ENCODE results near the gene FBXO34. TPM values are rescaled to one million over a fixed set of nuclear protein-coding genes. Genes with fewer than 3 reads are reported as not detected.
A peak's percentile ranks its signal among the peaks of the same experiment; 100 is the strongest.

Gene FBXO34
- total and polyA plus RNA-seq, 2 of the 13 experiments (the other 11 are each of a cell fraction or from before 2014, with no cell fraction given) = 8.8 to 13.5 TPM

DNA sequence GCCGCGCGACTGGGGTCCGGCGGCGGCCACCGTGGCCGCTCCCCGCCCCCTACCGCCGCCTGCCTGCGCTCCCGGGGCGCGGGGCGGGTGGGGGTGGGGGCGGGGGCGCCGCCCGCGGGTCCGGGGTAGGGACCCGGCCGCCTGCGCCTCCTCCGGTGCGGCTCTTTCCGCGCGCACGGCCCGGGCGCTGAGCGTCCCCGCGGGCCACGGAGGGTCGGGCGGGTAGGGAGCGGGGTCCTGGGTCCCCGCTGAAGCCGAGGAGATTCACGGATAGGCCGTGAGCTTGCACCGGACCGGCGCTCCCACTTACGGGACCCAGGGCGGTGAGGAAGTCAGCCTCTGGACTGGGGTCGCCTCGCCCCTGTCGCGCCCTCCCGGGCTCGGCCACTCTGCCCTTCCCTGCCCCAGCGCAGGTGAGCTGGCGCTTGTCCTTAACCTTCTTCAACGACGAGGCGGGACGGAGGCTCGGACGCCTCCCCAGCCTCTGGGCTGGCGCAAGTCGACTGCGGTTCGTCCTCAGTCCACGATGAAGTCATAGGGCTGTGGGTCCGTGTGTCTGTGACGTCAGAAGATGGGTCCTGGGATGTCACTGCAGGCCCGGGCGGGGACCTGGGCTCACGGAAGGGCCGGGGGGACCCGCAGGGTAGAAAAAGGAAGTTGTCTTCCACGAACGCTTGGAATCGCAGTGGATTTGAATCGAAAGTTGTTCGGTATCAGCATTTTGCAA lies 514 bp downstream of the FBXO34 start (continued):
- TF ChIP-seq, protein P1, sequence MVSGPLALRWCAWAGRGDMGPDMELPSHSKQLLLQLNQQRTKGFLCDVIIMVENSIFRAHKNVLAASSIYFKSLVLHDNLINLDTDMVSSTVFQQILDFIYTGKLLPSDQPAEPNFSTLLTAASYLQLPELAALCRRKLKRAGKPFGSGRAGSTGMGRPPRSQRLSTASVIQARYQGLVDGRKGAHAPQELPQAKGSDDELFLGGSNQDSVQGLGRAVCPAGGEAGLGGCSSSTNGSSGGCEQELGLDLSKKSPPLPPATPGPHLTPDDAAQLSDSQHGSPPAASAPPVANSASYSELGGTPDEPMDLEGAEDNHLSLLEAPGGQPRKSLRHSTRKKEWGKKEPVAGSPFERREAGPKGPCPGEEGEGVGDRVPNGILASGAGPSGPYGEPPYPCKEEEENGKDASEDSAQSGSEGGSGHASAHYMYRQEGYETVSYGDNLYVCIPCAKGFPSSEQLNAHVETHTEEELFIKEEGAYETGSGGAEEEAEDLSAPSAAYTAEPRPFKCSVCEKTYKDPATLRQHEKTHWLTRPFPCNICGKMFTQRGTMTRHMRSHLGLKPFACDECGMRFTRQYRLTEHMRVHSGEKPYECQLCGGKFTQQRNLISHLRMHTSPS (CRISPR knock-in tag; IDR thresholded peaks at IDR 0.05; ENCODE audit: low read depth) = no peak
- TF ChIP-seq, protein P2, sequence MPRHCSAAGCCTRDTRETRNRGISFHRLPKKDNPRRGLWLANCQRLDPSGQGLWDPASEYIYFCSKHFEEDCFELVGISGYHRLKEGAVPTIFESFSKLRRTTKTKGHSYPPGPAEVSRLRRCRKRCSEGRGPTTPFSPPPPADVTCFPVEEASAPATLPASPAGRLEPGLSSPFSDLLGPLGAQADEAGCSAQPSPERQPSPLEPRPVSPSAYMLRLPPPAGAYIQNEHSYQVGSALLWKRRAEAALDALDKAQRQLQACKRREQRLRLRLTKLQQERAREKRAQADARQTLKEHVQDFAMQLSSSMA (CRISPR knock-in tag; IDR thresholded peaks at IDR 0.05) = no peak
- TF ChIP-seq EZH2 (conservative IDR thresholded peaks at IDR 0.05; ENCODE audit: low read depth, low read length) (no peak), ZFY (CRISPR knock-in tag; IDR thresholded peaks at IDR 0.05) (peak; percentile 59; the same call in 1 of the 2 replicates), NFE2 (CRISPR knock-in tag; IDR thresholded peaks at IDR 0.05) (no peak), PHF20 (CRISPR knock-in tag; IDR thresholded peaks at IDR 0.05) (no peak), SMYD3 (CRISPR knock-in tag; IDR thresholded peaks at IDR 0.05) (no peak), ZNF260 (CRISPR knock-in tag; IDR thresholded peaks at IDR 0.05; ENCODE audit: borderline replicate concordance, low read depth) (no peak), ZBTB3 (CRISPR knock-in tag; IDR thresholded peaks at IDR 0.05; ENCODE audit: borderline replicate concordance, low read depth) (no peak), BORCS8-MEF2B (CRISPR knock-in tag; IDR thresholded peaks at IDR 0.05) (no peak), ZNF17 (CRISPR knock-in tag; IDR thresholded peaks at IDR 0.05) (no peak)
- TF ChIP-seq, protein P3, sequence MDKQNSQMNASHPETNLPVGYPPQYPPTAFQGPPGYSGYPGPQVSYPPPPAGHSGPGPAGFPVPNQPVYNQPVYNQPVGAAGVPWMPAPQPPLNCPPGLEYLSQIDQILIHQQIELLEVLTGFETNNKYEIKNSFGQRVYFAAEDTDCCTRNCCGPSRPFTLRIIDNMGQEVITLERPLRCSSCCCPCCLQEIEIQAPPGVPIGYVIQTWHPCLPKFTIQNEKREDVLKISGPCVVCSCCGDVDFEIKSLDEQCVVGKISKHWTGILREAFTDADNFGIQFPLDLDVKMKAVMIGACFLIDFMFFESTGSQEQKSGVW (CRISPR knock-in tag; IDR thresholded peaks at IDR 0.05; ENCODE audit: borderline replicate concordance) = no peak
- TF ChIP-seq, protein P4, sequence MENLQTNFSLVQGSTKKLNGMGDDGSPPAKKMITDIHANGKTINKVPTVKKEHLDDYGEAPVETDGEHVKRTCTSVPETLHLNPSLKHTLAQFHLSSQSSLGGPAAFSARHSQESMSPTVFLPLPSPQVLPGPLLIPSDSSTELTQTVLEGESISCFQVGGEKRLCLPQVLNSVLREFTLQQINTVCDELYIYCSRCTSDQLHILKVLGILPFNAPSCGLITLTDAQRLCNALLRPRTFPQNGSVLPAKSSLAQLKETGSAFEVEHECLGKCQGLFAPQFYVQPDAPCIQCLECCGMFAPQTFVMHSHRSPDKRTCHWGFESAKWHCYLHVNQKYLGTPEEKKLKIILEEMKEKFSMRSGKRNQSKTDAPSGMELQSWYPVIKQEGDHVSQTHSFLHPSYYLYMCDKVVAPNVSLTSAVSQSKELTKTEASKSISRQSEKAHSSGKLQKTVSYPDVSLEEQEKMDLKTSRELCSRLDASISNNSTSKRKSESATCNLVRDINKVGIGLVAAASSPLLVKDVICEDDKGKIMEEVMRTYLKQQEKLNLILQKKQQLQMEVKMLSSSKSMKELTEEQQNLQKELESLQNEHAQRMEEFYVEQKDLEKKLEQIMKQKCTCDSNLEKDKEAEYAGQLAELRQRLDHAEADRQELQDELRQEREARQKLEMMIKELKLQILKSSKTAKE (CRISPR knock-in tag; IDR thresholded peaks at IDR 0.05; ENCODE audit: borderline replicate concordance) = no peak; the same call in 1 of the 2 replicates
- TF ChIP-seq, protein P5, sequence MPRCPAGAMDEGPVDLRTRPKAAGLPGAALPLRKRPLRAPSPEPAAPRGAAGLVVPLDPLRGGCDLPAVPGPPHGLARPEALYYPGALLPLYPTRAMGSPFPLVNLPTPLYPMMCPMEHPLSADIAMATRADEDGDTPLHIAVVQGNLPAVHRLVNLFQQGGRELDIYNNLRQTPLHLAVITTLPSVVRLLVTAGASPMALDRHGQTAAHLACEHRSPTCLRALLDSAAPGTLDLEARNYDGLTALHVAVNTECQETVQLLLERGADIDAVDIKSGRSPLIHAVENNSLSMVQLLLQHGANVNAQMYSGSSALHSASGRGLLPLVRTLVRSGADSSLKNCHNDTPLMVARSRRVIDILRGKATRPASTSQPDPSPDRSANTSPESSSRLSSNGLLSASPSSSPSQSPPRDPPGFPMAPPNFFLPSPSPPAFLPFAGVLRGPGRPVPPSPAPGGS (CRISPR knock-in tag; IDR thresholded peaks at IDR 0.05) = no peak
- TF ChIP-seq, protein P6, sequence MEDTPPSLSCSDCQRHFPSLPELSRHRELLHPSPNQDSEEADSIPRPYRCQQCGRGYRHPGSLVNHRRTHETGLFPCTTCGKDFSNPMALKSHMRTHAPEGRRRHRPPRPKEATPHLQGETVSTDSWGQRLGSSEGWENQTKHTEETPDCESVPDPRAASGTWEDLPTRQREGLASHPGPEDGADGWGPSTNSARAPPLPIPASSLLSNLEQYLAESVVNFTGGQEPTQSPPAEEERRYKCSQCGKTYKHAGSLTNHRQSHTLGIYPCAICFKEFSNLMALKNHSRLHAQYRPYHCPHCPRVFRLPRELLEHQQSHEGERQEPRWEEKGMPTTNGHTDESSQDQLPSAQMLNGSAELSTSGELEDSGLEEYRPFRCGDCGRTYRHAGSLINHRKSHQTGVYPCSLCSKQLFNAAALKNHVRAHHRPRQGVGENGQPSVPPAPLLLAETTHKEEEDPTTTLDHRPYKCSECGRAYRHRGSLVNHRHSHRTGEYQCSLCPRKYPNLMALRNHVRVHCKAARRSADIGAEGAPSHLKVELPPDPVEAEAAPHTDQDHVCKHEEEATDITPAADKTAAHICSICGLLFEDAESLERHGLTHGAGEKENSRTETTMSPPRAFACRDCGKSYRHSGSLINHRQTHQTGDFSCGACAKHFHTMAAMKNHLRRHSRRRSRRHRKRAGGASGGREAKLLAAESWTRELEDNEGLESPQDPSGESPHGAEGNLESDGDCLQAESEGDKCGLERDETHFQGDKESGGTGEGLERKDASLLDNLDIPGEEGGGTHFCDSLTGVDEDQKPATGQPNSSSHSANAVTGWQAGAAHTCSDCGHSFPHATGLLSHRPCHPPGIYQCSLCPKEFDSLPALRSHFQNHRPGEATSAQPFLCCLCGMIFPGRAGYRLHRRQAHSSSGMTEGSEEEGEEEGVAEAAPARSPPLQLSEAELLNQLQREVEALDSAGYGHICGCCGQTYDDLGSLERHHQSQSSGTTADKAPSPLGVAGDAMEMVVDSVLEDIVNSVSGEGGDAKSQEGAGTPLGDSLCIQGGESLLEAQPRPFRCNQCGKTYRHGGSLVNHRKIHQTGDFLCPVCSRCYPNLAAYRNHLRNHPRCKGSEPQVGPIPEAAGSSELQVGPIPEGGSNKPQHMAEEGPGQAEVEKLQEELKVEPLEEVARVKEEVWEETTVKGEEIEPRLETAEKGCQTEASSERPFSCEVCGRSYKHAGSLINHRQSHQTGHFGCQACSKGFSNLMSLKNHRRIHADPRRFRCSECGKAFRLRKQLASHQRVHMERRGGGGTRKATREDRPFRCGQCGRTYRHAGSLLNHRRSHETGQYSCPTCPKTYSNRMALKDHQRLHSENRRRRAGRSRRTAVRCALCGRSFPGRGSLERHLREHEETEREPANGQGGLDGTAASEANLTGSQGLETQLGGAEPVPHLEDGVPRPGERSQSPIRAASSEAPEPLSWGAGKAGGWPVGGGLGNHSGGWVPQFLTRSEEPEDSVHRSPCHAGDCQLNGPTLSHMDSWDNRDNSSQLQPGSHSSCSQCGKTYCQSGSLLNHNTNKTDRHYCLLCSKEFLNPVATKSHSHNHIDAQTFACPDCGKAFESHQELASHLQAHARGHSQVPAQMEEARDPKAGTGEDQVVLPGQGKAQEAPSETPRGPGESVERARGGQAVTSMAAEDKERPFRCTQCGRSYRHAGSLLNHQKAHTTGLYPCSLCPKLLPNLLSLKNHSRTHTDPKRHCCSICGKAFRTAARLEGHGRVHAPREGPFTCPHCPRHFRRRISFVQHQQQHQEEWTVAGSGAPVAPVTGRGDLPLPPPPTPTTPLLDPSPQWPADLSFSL (CRISPR knock-in tag; IDR thresholded peaks at IDR 0.05) = no peak

All from HepG2 (cell line).